NK-92 (cell line): Measurements from ENCODE around the gene UBA1.

Experiments
- DNase-seq: peaks from one replicate; lab custom pipeline; 2025; ENCODE audit not compliant: unreplicated experiment; lab: John Stamatoyannopoulos, UW

The UBA1 gene

DNA sequence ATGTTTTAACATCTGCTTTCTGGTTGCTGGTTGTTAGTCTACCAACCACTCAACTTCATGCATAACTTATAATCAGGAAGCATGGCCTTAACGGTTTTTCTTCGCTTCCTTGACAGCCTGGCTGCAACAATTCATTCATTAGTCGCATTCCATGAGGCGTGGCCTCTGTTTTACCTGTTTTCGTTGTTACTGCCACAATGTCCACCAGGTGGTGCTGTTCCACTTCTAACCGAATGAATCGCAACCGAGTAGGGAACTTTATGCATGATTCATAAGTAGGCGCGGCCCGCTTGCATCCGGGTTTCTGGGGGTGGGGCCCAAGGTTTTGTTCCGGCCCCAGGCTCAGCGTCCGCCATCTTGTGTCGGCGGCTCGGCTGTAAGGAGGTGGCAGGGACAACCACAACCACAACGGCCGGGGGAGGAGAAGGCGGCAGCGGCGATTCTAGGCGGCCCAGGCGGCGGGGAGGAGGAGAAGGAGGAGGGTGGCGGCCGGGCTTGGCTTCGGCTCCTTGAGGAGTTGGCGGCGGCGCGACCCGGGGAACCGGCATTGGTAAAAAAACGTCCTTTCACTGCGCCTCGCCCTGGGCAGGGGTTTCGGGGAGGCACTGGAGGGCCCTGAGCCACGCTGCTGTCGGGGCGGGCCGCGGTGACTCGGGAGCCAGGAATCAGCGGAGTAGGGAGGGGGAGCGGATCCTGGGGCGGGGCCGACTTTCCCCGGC is at the start of gene UBA1:
TSS of gene UBA1 (plus strand) at position 355 of the 719 bp plus-strand sequence. CDS start 4,974 bp downstream, outside the sequence.
- DNase-seq: peak; percentile 30

DNA sequence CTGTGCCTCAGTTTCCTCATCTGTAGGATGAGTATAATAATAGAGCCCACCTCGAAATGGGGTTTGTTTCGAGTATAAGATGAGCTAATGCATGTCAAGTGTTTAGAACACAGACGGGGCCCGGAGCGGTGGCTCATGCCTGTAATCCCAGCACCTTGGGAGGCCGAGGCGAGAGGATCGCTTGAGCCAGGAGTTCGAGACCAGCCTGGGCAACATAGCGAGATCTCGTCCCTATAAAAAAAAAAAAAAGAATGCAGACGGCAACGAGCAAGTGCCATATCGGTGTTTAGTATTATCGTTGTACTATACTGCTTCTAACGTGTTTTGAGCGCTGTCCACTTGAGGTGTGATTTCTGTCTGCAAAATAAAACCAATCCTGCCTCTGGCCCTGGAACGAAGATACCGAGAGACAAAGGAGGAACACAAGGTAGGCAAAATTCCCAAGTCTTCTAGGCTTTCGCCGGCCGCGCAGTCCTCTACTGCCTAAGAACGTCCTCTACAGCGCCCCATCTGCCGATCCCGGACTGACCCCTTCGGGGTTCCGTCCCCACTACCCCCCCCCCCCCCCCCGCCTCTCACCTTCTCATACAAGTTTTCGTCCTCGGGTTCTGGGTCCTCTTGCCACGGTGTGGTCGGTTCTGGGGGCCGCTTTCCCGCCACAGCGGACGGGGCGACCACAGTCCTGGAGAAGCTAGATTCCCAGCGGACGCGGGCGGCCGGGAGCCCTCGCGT is 49.6 kb upstream of the UBA1 start:
- no peak for DNase-seq

DNA sequence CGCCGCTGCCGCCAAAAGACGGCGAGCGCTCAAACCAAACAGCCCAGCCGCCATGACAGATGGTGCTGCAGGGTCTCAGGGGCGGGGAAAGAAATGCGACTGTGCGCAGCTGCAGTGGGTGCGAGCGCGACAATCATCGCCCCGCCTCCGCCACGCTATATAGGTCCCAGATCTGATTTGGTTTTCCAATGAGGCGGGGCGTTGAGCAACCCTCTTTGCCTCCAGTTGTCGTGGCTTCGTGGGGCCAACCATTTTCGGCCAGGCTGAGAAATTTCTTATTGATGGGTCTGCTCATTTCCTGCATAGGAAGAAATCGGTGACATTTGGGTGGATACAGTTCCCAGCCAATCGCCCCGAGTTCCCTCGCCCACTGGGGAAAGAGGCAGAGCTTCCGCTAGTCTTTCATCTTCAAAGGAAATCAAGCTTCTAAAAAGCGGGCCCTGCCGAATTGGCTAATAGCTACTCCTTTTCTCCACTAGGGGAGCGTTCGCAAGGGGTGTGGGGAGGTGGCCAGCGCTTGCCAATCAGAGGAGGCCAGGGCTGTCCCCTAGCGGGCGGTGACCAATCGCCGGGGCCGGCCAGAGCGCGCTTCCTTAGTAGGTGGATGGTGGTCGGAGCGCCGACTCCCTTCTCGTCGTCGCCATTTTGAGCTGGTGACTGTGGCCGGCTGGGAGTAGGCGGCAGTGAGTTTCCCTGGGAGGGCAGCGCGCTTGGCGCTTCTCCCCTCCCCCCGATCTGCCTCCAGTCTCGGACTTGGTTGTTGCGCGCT is 48.8 kb upstream of the UBA1 start, which contains the start of the genes NDUFB11 and RBM10:
TSS of gene NDUFB11 (minus strand) at position 77 of the 769 bp plus-strand sequence. CDS start at position 54, 23 bp downstream.
TSS of gene RBM10 (plus strand) at position 596 of the 769 bp plus-strand sequence. CDS start 2,261 bp downstream, outside the sequence.
- DNase-seq: peak; percentile 6

DNA sequence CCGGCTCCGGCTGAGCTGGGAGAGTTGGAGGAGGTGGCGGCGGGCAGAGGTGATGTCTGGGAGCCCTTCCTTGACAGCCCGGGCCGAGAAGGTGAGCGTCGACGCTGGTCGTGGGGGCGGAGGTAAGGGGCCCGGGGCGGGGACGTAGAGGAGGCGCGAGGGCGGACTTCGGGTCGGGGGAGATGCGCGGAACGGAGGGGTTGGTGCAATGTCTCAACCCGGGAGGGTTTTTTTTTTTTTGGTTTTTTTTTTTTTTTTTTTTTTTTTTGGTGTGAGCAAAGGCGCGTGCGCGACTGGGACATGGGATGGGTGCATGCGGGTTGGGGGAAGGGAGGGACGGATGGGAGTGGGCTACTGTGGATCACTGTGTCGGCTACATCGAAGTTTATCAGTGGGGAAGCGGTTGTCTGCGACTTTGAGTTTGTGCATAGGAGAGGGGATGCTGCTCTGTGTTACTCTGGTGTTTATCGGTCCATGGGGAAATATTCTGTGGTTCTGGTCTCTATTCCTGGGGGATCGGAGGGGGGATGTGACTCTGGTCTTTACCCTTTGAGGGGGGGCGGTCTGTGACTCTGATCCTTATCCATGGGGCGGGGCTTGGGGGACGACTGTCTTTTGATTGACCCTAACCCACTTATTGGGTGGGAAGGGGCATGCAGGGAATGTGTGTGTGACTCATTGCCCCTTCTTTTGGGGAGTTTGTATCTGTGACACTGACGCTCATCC is 48.1 kb upstream of the UBA1 start:
- DNase-seq: no peak

DNA sequence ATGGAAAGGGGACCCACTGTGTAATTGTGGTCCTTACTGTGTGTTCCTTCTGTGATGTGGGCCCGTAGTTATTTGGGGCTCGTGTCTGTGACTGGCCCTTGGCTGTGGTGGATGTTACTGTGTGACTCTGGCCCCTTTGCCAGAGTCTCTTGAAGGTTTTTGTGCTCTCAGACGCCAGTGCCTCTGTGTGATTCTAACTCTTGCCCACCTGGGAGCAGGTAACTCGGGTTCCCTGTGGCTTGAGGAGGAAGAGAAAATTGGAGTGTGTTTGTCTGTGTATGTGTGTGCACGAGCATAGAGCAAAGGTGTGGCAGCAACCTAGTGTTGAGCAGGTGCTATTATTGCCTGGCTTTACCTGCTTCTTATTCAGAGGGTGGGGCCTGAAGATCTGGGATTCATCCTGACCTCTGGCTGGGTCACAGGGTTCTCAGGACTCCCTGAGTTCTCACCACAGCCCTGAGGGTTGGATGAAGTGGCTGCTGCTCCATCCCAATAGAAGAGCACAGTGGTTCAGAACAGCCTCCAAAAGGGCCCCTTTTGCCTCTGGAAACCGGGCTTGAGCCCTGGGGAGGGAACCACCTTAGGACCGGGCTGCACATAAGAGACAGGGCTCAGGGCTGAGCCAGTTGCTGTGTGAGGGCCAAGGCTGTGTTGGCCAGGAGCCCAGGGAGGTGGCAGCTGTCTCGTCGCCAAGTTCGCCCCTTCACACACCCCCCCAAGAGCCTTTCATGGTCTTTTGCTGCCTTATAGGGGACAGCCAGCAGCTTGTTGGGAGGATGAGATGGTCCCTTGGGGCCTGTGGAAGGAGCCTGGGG is 47.3 kb upstream of the UBA1 start:
- no peak for DNase-seq

DNA sequence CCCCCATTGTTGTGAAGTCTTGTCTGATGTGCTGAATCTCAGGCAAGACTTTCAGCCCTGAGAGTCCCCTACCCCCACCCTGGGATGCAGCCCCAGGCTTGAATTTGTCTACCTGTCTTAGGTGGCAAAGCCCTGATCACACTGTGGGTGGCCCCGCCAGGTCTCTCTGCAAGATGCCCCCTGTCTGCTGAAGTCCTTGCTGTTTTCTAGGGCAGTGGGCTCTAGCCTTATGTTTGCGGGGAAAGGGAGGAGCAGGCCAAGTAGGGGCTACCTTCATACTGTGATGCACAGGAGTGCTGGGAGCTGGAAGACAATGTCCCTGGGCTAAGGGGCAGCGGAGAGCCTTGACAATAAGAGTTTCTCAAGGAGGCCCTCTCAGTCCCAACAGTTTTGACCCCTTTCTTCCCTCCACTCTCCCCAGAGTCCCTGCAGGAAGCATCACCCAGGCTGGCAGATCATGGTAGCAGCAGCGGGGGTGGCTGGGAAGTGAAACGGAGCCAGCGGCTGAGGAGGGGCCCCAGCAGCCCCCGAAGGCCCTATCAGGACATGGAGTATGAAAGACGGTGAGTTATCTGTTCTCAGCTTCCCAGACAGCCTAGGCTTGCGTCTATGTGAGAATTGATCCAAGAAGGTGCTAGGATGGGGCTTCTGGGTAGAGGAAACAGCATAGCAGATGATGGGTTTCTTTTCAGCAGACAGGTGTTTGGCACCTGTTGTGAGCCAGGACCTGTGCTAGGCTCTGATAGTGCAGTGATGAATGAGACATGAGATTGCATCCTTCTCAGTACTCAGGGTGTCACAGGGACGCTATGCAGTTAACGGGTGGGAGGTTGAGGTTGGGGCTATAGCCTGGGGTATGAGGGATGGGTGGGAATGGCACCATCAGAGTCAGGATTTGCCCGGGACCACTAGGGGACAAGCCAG is 46.4 kb upstream of the UBA1 start:
- no peak for DNase-seq

DNA sequence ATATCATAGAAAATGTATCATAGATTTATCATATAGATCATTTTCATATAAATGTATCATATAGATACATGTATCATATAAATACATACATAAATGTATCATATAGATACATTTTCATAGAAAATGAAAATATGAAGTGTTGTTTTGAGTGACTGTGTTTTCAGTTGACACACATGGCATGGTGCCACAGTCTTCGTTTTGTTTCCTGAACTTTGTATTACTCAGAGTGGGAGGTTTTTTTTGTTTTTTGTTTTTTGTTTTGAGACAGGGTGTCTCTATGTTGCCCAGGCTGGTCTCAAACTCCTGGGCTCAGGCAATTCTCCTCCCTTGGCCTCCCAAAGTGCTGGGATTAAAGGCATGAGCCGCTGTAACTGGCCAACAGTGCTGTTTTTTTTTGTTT is 44.7 kb upstream of the UBA1 start:
- no peak for DNase-seq

DNA sequence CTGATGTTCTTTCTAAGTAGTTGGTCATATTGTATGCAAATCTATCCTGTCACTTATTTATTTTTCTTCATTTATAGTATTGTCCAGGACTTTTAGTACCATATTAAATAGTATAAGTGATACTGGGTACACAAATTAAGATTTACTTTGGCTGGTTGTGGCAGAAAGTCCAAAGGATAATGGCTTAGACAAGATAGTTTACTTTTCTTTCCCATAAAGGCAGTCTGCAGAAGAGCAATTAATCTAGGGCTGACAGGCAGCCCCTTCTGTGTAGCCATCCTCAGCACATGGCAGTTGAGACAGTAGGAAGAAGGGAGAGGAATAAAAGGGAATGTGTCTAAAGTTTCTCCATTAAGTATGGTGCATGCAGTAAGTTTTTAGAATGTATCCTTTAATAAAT is 42.2 kb upstream of the UBA1 start:
- DNase-seq: no peak

DNA sequence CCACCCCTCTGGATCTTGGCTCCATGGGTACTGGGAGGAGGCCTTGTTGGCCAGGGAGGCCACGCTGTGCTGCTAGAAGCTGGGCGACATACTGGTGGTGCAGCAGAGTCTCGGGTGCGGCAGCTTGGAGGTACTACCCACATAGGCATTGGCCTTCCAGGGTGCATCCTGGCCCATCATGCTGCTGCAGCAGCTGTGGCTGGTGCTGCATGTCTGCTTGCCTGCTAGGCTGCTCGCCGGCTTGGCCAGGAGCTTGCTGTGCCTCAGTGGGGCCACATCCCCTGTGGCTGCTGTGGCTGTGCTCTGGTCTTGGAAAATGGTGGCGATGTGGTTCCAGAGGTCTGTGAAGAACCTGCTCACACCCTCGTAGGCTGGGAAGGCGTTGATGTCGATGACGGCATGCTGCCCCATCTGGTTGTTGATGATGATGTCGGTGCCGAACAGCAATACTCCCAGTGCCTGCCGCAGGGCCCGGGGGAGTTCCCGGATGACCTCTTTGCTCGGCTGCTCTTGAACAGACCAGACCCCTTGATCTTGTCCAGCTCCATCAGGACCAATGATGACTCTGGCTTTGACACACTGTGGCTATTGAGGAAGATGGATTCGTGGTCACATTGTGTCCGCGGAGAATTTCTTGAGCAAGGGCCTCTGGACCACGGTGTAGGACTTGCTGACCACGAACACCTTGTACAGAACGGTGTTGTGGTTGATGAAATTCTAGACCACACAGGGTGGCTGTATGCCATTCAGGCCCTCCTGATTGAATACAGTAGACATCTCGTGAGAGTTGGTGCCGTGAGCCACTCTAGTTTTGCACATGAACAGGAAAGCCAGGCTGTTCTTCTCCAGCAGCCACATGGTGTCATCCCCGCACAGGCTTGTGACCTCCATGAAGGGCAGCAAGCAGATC is 36.8 kb upstream of the UBA1 start:
- DNase-seq: no peak

DNA sequence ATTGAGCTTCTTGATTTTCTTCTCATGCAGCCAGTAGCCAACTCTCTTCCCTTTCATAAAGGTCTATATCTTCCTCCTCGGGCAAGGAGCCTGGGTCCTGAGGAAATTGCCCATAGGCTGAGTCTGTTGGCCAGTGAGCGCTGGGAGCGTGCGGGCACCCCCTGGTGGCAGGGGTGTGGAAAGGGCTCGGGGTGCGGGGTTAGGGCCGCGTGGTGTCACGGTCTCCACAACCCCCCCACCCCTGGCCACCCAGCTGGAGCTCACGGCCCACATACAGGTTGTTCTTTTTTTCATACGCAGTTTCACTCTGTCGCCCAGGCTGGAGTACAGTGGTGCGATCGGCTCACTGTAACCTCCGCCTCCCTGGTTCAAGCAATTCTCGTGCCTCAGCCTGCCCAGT is 35.5 kb upstream of the UBA1 start:
- no peak for DNase-seq

DNA sequence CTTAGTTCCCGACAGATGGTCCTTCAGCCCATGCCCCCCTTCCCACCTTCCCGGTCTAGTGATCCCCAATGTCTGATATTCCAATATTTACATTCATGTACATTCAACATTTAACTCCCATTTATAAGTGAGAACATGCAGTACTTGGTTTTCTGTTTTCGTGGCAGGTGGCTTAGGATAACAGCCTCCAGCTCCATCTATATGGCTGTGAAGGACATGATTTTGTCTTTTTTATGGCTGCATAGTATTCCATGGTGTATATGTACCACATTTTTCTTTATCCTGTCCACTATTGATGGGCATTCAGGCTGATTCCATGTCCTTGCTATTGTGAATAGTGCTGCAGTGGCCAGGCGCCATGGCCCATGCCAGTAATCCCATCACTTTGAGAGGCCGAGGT is 34.8 kb upstream of the UBA1 start:
- no peak for DNase-seq

DNA sequence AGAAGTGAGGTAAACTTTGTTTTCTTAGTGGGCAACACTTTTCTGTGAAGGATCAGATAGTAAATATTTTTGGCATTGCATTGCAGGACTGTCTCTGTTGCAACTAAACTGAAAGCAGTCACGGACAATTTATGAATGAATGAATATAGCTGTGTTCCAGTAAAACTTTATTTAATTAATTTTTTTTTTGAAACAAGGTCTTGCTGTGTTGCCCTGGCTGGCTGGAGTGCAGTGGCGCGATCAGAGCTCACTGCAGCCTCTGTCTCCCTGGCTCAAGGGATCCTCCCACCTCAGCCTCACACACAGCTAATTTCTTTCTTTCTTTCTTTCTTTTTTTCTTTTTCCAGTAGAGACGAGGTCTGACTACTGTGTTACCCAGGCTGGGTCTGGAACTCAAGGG is 32.8 kb upstream of the UBA1 start:
- no peak for DNase-seq

DNA sequence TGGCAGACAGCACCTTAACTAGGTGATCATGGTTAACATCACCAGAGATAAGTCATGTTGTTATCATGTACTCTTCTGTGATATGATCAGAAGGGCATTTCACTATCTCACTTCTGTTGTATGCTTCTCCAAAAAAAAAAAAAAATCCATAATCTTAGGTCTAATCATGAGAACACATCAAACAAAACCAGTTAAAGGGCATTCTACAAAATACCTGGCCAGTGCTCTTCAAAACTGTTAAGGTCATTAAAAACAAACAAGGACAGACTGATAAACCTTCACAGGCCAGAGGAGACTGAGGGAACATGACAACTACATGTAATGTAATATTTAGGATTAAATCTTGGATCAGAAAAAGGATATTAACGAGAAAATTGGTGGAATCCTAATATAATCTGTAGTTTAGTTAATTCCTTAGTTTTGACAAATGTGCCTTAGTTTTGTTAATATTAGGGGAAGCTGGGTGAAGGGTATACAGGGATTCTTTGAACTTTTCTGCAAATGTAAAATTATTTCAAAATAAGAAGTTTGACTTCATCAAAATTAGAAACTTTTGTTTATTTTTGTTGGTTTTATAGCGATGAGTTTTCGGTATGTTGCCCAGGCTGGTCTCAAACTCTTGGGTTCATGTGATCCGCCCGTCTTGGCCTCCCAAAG is 30.6 kb upstream of the UBA1 start:
- no peak for DNase-seq

DNA sequence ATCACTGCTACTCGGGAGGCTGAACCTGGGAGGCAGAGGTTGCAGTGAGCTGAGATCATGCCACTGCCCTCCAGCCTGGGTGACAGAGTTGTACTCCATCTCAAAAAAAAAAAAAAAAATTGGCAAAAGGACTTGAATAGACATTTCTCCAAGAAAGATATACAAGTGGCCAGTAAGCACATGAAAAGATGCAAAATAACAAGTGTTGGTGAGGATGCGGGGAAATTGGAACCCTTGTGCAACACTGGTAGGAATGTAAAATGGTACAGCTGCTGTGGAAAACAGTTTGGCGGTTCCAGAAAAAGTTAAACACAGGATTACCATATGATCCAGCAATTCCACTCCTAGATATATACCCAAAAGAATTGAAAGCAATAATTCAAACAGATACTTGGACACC is 29.2 kb upstream of the UBA1 start:
- DNase-seq: no peak

DNA sequence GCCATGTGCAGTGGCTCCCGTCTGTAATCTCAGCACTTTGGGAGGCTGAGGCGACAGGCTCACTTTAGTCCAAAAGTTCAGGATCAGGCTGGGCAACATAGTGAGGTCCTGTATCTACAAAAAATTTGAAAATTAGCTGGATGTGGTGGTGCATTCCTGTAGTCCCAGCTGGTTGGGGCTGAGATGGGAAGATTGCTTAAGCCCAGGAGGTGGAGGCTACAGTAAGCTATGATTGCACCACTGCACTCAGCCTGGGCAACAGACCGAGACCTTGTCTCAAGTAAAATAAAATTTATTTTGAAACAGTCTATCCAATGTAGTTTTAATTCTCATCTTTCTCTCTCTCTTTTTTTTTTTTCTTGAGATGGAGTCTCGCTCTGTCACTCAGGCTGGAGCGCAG is 27.5 kb upstream of the UBA1 start:
- no peak for DNase-seq

DNA sequence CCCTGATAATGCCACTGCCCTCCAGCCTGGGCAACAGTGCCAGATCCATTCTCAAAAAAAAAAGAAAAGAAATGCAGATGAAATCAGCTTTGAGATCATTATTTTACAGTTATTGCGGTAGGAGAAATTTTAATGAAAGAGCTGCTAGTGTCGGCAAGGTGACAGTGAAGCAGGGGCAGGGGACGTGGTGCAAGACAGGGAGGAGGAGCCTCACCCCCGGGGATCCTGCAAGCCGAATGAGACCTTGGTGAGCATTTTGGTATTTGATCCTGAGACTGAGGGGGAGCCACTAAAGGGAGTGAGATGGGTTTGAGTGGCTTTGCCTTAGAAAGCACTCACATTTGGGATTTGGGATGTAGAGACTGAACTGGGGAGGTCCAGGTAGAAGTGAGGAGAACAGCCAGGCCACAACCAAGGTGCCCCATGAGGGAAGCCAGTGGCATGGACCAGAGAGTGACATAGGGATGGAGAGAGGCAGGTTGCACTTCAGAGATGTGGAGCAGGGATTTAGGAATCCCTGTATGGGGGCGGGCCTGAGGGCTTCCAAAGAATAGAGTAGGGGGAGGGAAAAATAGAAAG is 25.0 kb upstream of the UBA1 start:
- no peak for DNase-seq

DNA sequence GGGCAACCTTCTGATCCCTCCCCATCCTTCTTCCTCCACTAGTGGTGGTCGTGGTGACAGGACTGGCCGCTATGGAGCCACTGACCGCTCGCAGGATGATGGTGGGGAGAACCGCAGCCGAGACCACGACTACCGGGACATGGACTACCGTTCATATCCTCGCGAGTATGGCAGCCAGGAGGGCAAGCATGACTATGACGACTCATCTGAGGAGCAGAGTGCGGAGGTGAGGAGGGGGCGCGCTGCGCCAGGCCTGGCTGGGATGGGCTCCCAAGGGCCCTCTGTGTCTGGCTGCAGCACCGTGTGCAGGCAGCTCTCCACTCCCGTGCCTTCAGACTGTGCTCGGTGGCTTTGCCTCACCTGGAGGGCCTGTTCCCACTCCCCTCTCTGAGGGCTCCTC is 24.4 kb upstream of the UBA1 start:
- no peak for DNase-seq
